K562 (cell line): Measurements from ENCODE around the gene KARS1. TPM values are rescaled to one million over a fixed set of nuclear protein-coding genes. Genes with fewer than 3 reads are reported as not detected.

Source experiments
- ATAC-seq: fragments of 200-7000 bp; cut with Tn5 transposase; 3 replicates; pipeline ENCODE4 v1.9.1; 2020; ENCODE audit warnings: moderate library complexity
- BruUV-seq: library from RNA; stranded (reverse); fragments of 400-500 nt; replicated peaks from 2 replicates; lab custom pipeline; 2021; lab: Mats Ljungman, UMichigan
- CTCF ChIA-PET: fragments of 300-600 bp; formaldehyde crosslinking; extraction: SDS; loops from one replicate; lab custom pipeline; 2021; ENCODE audit warnings: low intra/inter-chr PET ratio; lab: Yijun Ruan, JAX
- POLR2A ChIA-PET: fragments of 300-600, 350-650 bp; sonication (Branson Sonifier 250); formaldehyde crosslinking; extraction: SDS; loops from one replicate; lab custom pipeline; 2021; ENCODE audit warnings: antibody characterized with exemption, inconsistent platforms; lab: Yijun Ruan, JAX
- DNase-seq, 4 experiments: peaks; one replicate each; pipeline versions ENCODE4 v3.0.0 to v3.0.0-alpha.2; 2011 to 2018; ENCODE audit warnings: low spot score in 3 of 4, mixed read lengths in 3 of 4; ENCODE audit errors: extremely low read depth in 1 of 4
- FAIRE-seq: peaks from 2 replicates; lab custom pipeline; 2011; peaks lifted over from hg19 to GRCh38; lab: Jason Lieb, UNC
- H2AFZ ChIP-seq: 2 replicates; pipeline ENCODE4 v1.6.0; 2011; ENCODE audit warnings: low read depth, low read length, control low read depth, inconsistent platforms
- H3K27ac ChIP-seq: fragments of 200-600 bp; 3 replicates; pipeline ENCODE4 v1.8.0; 2011; ENCODE audit warnings: low read depth, mild to moderate bottlenecking, control low read depth, inconsistent platforms, low read length, moderate library complexity, mixed read lengths; ENCODE audit errors: extremely low read depth
- H3K27me3 ChIP-seq, 2 experiments: fragments of 300-600 bp in 1 of 2; 2 replicates in 1 of 2; 3 replicates in 1 of 2; pipeline versions ENCODE4 v1.6.0 to v1.8.0; 2011; ENCODE audit warnings: inconsistent platforms in 2 of 2, low read length in 2 of 2, mild to moderate bottlenecking in 1 of 2, mixed read lengths in 1 of 2, moderate library complexity in 1 of 2; ENCODE audit not compliant: control insufficient read depth in 2 of 2, insufficient read depth in 2 of 2
- H3K36me3 ChIP-seq: fragments of 300-600 bp; 3 replicates; pipeline ENCODE4 v1.8.0; 2011; ENCODE audit warnings: mild to moderate bottlenecking, low read length, inconsistent platforms; ENCODE audit not compliant: control insufficient read depth, insufficient read depth
- H3K4me1 ChIP-seq, 2 experiments: fragments of 200-600 bp in 1 of 2; replicated peaks in 1 of 2; 2 replicates in 1 of 2; 3 replicates in 1 of 2; pipeline versions ENCODE4 v1.5.1 to v1.8.0; 2011; ENCODE audit warnings: inconsistent platforms in 2 of 2, low read length in 2 of 2, mild to moderate bottlenecking in 1 of 2, mixed read lengths in 1 of 2, moderate library complexity in 1 of 2; ENCODE audit not compliant: control insufficient read depth in 2 of 2, insufficient read depth in 2 of 2
- H3K4me2 ChIP-seq: 2 replicates; pipeline ENCODE4 v1.6.1; 2011; ENCODE audit warnings: low read length, control low read depth, inconsistent platforms, mixed read lengths; ENCODE audit not compliant: insufficient read depth
- H3K4me3 ChIP-seq: fragments of 200-600 bp; sonication (generic), shearing (Covaris generic); 2 replicates; pipeline ENCODE4 v1.5.1; 2016; ENCODE audit warnings: control low read depth, inconsistent platforms
- H3K79me2 ChIP-seq: fragments of 200-600 bp; 3 replicates; pipeline ENCODE4 v1.8.0; 2011; ENCODE audit warnings: low read length, inconsistent platforms; ENCODE audit not compliant: control insufficient read depth, insufficient read depth
- H3K9ac ChIP-seq, 2 experiments: 2 replicates each; pipeline versions ENCODE4 v1.6.0 to v1.6.1; 2011; ENCODE audit warnings: low read depth in 2 of 2, low read length in 2 of 2, control low read depth in 1 of 2, inconsistent platforms in 1 of 2, mild to moderate bottlenecking in 1 of 2, mixed read lengths in 1 of 2; ENCODE audit not compliant: insufficient read depth in 1 of 2
- H3K9me1 ChIP-seq: one replicate; pipeline ENCODE4 v1.6.0; 2011; ENCODE audit warnings: inconsistent platforms, mild to moderate bottlenecking, low read length, moderate library complexity; ENCODE audit not compliant: control insufficient read depth, insufficient read depth
- H3K9me3 ChIP-seq: replicated peaks from 2 replicates; pipeline ENCODE4 v1.5.1; 2011; ENCODE audit warnings: low read depth, low read length, inconsistent platforms; ENCODE audit not compliant: control insufficient read depth, insufficient read depth
- H4K20me1 ChIP-seq: replicated peaks from 2 replicates; pipeline ENCODE4 v1.6.1; 2011; ENCODE audit warnings: low read length, inconsistent platforms, mixed read lengths; ENCODE audit not compliant: control insufficient read depth, insufficient read depth
- ASH1L ChIP-seq: fragments of 450-650 bp; IDR thresholded peaks from 2 replicates; pipeline ENCODE4 v1.6.1; 2018; ENCODE audit warnings: borderline replicate concordance, mild to moderate bottlenecking, low read depth; ENCODE audit not compliant: partially characterized antibody
- DIDO1 ChIP-seq: fragments of 450-650 bp; IDR thresholded peaks from 2 replicates; pipeline ENCODE4 v1.6.1; 2016; ENCODE audit warnings: low read depth, missing biosample characterization, missing genetic modification characterization
- NONO ChIP-seq, 2 experiments: fragments of 200-400 bp in 1 of 2; fragments of 450-650 bp in 1 of 2; formaldehyde crosslinking in 1 of 2; IDR thresholded peaks; 2 replicates each; pipeline ENCODE4 v1.6.1; 2017; ENCODE audit warnings: low read depth in 2 of 2, mild to moderate bottlenecking in 2 of 2, moderate library complexity in 2 of 2, low read length in 1 of 2
- NR1H2 ChIP-seq: sonication (generic); formaldehyde crosslinking; IDR thresholded peaks from 2 replicates; pipeline ENCODE4 v1.4.0; 2020; ENCODE audit warnings: mild to moderate bottlenecking, missing genetic modification reagents
- PPARD ChIP-seq: fragments of 250-450 bp; sonication (Bioruptor Pico); IDR thresholded peaks from 2 replicates; pipeline ENCODE4 v1.8.0; 2022; ENCODE audit warnings: inconsistent platforms, mild to moderate bottlenecking, moderate library complexity
- PTBP1 ChIP-seq: fragments of 200-400 bp; formaldehyde crosslinking; IDR thresholded peaks from 2 replicates; pipeline ENCODE4 v1.6.1; 2017; ENCODE audit warnings: low read depth, low read length
- RBM14 ChIP-seq: fragments of 200-400 bp; formaldehyde crosslinking; IDR thresholded peaks from 2 replicates; pipeline ENCODE4 v1.6.1; 2018; ENCODE audit warnings: low read depth, mild to moderate bottlenecking, low read length, moderate library complexity, borderline replicate concordance; ENCODE audit not compliant: insufficient read depth
- SAP30 ChIP-seq: fragments of 200-600 bp; sonication (generic); IDR thresholded peaks from 2 replicates; pipeline ENCODE4 v1.6.1; 2012; ENCODE audit warnings: borderline replicate concordance, low read depth, mild to moderate bottlenecking, moderate library complexity, low read length, control low read depth, inconsistent platforms; ENCODE audit not compliant: insufficient read depth, poor library complexity, severe bottlenecking
- ZNF133 ChIP-seq: fragments of 250-450 bp; sonication (Bioruptor Pico); IDR thresholded peaks from 2 replicates; pipeline ENCODE4 v1.4.0; 2020; ENCODE audit warnings: mild to moderate bottlenecking
- WGBS: fragments of 100-300 bp; shearing (Covaris generic); methylation state at CpG from one replicate; pipeline ENCODE4 v1.1.6; 2016; ENCODE audit warnings: low coverage, mixed read lengths; ENCODE audit not compliant: insufficient coverage; ENCODE audit errors: missing lambda C conversion rate; 5-methylcytosine and 5-hydroxymethylcytosine counted together
- in situ Hi-C: fragments of 300-500 bp; cut with MboI; formaldehyde crosslinking; loops from 4 replicates; pipeline ENCODE4 v1.15.0; 2018; ENCODE audit warnings: inconsistent platforms, mixed read lengths
- intact Hi-C: fragments of 100-400 bp; cut with micrococcal nuclease; formaldehyde crosslinking; loops from 2 replicates; pipeline ENCODE4 v1.14.2; 2022
- polyA plus RNA-seq, 8 experiments: library from polyadenylated mRNA; depleted of rRNA in 4 of 8; stranded (reverse) in 5 of 8; unstranded in 3 of 8; fragments of >200 nt; fragmentation: Nextera tagmentation in 2 of 8; fragmentation: Illumina TruSeq in 1 of 8; extraction: Ambion mirVana in 2 of 8; extraction: Trizol in 1 of 8; gene quantifications; 2 replicates each; pipeline versions ENCODE4 v1.2.1 to v1.2.3, GENCODE V29; 2011 to 2014; ENCODE audit warnings: inconsistent platforms in 1 of 8, missing spikeins in 1 of 8
- total RNA-seq, 7 experiments: library from RNA; depleted of rRNA in 6 of 7; stranded (reverse); fragments of >200 nt in 6 of 7; fragmentation: Illumina TruSeq in 2 of 7; extraction: Trizol in 2 of 7; gene quantifications; 2 replicates each; pipeline versions ENCODE4 v1.2.1 to v1.2.3, GENCODE V29; 2011 to 2021; ENCODE audit warnings: low replicate concordance in 1 of 7
- TF ChIP-seq, protein P1 (sequence below), 2 experiments: fragments of 450-650 bp; IDR thresholded peaks; 2 replicates each; pipeline ENCODE4 v1.6.1; 2018; ENCODE audit warnings: mild to moderate bottlenecking in 2 of 2, low read depth in 1 of 2; ENCODE audit not compliant: partially characterized antibody in 2 of 2

The KARS1 gene
- total and polyA plus RNA-seq, 9 of the 15 experiments (the other 6 are each of a cell fraction or from before 2014, with no cell fraction given), result 223 to 386 (median 304) TPM

DNA sequence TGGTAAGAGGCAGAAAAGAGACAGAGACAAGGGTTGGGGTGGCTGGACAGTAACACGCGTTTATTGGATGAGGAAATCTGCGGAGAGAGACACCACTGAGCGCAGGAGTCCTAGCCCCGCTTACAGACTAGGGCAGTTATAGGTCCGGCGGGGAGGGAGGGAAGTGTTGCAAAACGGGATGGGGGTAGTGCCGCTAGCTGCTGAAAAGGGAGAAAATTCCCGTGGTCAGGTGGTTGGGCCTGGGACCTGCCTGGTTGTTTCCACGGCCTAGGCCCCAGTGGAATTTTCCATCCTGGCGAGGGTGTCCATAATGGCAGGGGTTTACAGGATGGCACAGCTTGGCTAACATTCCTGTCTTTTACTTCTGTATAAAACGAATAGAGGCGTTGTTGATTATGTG lies 34.8 kb upstream of the KARS1 start:
- in situ Hi-C loops, result no loop called here
- no TSS peak for BruUV-seq
- no peaks in the 10 kb centered on the region for H3K4me1 ChIP-seq
- 5% methylated on average over 14 of the region's 14 CpGs for WGBS
- intact Hi-C loops, result no loop called here
- H2AFZ ChIP-seq, result no peak overlapping the region
- no peak overlapping the region for H3K4me2 ChIP-seq
- no peak for TF ChIP-seq PTBP1
- TF ChIP-seq NONO (IDR thresholded peaks at IDR 0.05; ENCODE audit: low read depth in 2 of 2, low read length in 1 of 2), result no peak
- no peak for TF ChIP-seq PPARD (CRISPR knock-in tag)
- no peak for TF ChIP-seq SAP30
- no peak for TF ChIP-seq RBM14
- no peak for TF ChIP-seq ZNF133 (CRISPR knock-in tag)
- no peak for TF ChIP-seq ASH1L
- no peak for TF ChIP-seq NR1H2 (CRISPR knock-in tag)
- TF ChIP-seq, protein P1, sequence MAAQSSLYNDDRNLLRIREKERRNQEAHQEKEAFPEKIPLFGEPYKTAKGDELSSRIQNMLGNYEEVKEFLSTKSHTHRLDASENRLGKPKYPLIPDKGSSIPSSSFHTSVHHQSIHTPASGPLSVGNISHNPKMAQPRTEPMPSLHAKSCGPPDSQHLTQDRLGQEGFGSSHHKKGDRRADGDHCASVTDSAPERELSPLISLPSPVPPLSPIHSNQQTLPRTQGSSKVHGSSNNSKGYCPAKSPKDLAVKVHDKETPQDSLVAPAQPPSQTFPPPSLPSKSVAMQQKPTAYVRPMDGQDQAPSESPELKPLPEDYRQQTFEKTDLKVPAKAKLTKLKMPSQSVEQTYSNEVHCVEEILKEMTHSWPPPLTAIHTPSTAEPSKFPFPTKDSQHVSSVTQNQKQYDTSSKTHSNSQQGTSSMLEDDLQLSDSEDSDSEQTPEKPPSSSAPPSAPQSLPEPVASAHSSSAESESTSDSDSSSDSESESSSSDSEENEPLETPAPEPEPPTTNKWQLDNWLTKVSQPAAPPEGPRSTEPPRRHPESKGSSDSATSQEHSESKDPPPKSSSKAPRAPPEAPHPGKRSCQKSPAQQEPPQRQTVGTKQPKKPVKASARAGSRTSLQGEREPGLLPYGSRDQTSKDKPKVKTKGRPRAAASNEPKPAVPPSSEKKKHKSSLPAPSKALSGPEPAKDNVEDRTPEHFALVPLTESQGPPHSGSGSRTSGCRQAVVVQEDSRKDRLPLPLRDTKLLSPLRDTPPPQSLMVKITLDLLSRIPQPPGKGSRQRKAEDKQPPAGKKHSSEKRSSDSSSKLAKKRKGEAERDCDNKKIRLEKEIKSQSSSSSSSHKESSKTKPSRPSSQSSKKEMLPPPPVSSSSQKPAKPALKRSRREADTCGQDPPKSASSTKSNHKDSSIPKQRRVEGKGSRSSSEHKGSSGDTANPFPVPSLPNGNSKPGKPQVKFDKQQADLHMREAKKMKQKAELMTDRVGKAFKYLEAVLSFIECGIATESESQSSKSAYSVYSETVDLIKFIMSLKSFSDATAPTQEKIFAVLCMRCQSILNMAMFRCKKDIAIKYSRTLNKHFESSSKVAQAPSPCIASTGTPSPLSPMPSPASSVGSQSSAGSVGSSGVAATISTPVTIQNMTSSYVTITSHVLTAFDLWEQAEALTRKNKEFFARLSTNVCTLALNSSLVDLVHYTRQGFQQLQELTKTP (IDR thresholded peaks at IDR 0.05; ENCODE audit: low read depth in 1 of 2, partially characterized antibody in 2 of 2), result no peak
- TF ChIP-seq DIDO1 (tag), result no peak
- ChIA-PET POLR2A (no interaction called here), CTCF (no interaction called here)
- no peak overlapping the region for H3K4me3 ChIP-seq
- H3K9me1 ChIP-seq, result no peaks in the 10 kb centered on the region
- 0 out of 2 replicates have a peak, but pooled peaks cover 2% of the 10 kb centered on the region for H4K20me1 ChIP-seq
- FAIRE-seq (no peak), ATAC-seq (no peak), DNase-seq (no peak)
- H3K27ac ChIP-seq, result no peak overlapping the region
- no peaks in the 10 kb centered on the region for H3K79me2 ChIP-seq
- H3K36me3 ChIP-seq, result no peaks in the 10 kb centered on the region
- H3K9me3 ChIP-seq, result no peaks in the 10 kb centered on the region
- peaks cover 18 to 40% of the 10 kb centered on the region in 2 experiments; a peak in 4 of 5 replicates for H3K27me3 ChIP-seq
- no peak overlapping the region for H3K9ac ChIP-seq
